Thyroid gland (tissue), 4 donors: ENCODE data around the gene SVBP.

Source experiments
- POLR2A ChIP-seq, 2 donors: fragments of 450-650 bp; IDR thresholded peaks; one replicate each; pipeline ENCODE4 v1.6.1; 2017; ENCODE audit warnings: antibody characterized with exemption in 2 of 2, mild to moderate bottlenecking in 2 of 2, moderate library complexity in 1 of 2
- TF ChIP-seq, protein P1 (sequence below), 6 experiments: fragments of 200-600 bp in 3 of 6; fragments of 450-650 bp in 3 of 6; sonication (generic) in 3 of 6; IDR thresholded peaks; one replicate each; pipeline ENCODE4 v1.5.1; 2016 to 2019; ENCODE audit warnings: antibody characterized with exemption in 6 of 6, mild to moderate bottlenecking in 2 of 6, inconsistent platforms in 1 of 6, moderate library complexity in 1 of 6

DNA sequence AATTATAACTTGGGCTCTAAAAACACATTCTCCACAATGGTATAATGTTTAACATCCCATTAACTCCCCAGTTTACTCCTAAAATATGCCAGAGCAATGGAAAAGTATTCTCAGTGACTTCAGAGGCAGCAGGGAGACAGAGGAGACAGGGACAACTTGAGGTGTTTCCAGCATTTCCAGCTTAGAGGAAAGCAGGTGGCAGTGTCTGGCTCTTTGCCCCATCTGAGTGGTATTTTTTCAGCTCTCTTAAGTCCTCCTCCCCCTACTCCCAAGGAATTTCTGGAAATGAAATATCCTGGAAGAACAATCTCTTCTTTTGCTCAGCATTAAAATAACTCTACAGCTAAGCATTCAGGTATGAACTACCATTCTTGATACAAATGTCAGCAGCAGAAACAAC is 11.0 kb downstream of the SVBP start:
- TF ChIP-seq, protein P1, sequence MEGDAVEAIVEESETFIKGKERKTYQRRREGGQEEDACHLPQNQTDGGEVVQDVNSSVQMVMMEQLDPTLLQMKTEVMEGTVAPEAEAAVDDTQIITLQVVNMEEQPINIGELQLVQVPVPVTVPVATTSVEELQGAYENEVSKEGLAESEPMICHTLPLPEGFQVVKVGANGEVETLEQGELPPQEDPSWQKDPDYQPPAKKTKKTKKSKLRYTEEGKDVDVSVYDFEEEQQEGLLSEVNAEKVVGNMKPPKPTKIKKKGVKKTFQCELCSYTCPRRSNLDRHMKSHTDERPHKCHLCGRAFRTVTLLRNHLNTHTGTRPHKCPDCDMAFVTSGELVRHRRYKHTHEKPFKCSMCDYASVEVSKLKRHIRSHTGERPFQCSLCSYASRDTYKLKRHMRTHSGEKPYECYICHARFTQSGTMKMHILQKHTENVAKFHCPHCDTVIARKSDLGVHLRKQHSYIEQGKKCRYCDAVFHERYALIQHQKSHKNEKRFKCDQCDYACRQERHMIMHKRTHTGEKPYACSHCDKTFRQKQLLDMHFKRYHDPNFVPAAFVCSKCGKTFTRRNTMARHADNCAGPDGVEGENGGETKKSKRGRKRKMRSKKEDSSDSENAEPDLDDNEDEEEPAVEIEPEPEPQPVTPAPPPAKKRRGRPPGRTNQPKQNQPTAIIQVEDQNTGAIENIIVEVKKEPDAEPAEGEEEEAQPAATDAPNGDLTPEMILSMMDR (IDR thresholded peaks at IDR 0.05) = no peak
- TF ChIP-seq POLR2A (IDR thresholded peaks at IDR 0.05) = no peak
